BLaER1 treated with 17β-estradiol and CSF1 and Interleukin-3, amounts not matched to agents 10 nM and 100 nM (cell line): Measurements from ENCODE around the gene NRCAM.

ENCODE experiments used
- H3K27ac ChIP-seq, 11 experiments: shearing (Covaris generic); formaldehyde crosslinking; 2 replicates each; pipeline ENCODE4 v1.8.1; 2022
- H3K27me3 ChIP-seq, 11 experiments: shearing (Covaris generic); formaldehyde crosslinking; 2 replicates each; pipeline ENCODE4 v1.8.1; 2022
- H3K36me3 ChIP-seq, 11 experiments: shearing (Covaris generic); formaldehyde crosslinking; 2 replicates each; pipeline ENCODE4 v1.8.1; 2022
- H3K4me1 ChIP-seq, 10 experiments: shearing (Covaris generic); formaldehyde crosslinking; 2 replicates each; pipeline ENCODE4 v1.8.1; 2022
- H3K4me2 ChIP-seq, 11 experiments: shearing (Covaris generic); formaldehyde crosslinking; 2 replicates each; pipeline ENCODE4 v1.8.1; 2022
- H3K4me3 ChIP-seq, 10 experiments: shearing (Covaris generic); formaldehyde crosslinking; 2 replicates each; pipeline ENCODE4 v1.8.1; 2022
- H3K9ac ChIP-seq, 11 experiments: shearing (Covaris generic); formaldehyde crosslinking; 2 replicates each; pipeline ENCODE4 v1.8.1; 2022
- H3K9me3 ChIP-seq, 11 experiments: shearing (Covaris generic); formaldehyde crosslinking; replicated peaks in 1 of 11; 2 replicates each; pipeline ENCODE4 v1.8.1; 2022
- H4K20me1 ChIP-seq, 11 experiments: shearing (Covaris generic); formaldehyde crosslinking; 2 replicates each; pipeline ENCODE4 v1.8.1; 2022
- Cebpa-rat ChIP-seq, 11 experiments: shearing (Covaris generic); IDR thresholded peaks; 2 replicates each; pipeline ENCODE4 v1.8.1; 2022

Gene NRCAM

GRCh38 chr7:108454674-108455550 is 1.3 kb downstream of the NRCAM start:
- Histone ChIP-seq H3K27me3 (peaks cover 58 to 68% (median 61%) of the 10 kb centered on the region in 11 experiments), H4K20me1 (peaks cover 0 to 27% (median 11%) of the 10 kb centered on the region in 11 experiments; a peak in 14 of 22 replicates), H3K4me1 (peaks cover 5 to 20% (median 17%) of the 10 kb centered on the region in 10 experiments; a peak in 17 of 20 replicates), H3K9ac (peak overlapping the region; percentile 36 to 71 (median 63)), H3K4me3 (peak overlapping the region; percentile 62 to 78 (median 68)), H3K36me3 (no peaks in the 10 kb centered on the region), H3K27ac (peak overlapping the region in 6 of 11 experiments; percentile 8 to 45 (median 28); a peak in 7 of 22 replicates), H3K4me2 (peak overlapping the region; percentile 98 to 100 (median 100)), H3K9me3 (no peaks in the 10 kb centered on the region)
- TF ChIP-seq Cebpa-rat (IDR thresholded peaks at IDR 0.05), result no peak

- Histone ChIP-seq H3K4me1 (peaks cover 5 to 20% (median 17%) of the 10 kb centered on the region in 10 experiments; a peak in 17 of 20 replicates), H3K9me3 (no peaks in the 10 kb centered on the region), H3K9ac (peak overlapping the region in 4 of 11 experiments; percentile 63 to 68 (median 68); a peak in 5 of 22 replicates), H3K27me3 (peaks cover 58 to 65% (median 61%) of the 10 kb centered on the region in 11 experiments), H3K36me3 (no peaks in the 10 kb centered on the region), H4K20me1 (peaks cover 0 to 27% (median 11%) of the 10 kb centered on the region in 11 experiments; a peak in 14 of 22 replicates), H3K4me2 (peak overlapping the region; percentile 98 to 100 (median 100)), H3K27ac (no peak overlapping the region), H3K4me3 (peak overlapping the region; percentile 62 to 78 (median 68); a peak in 19 of 20 replicates)
- TF ChIP-seq Cebpa-rat (IDR thresholded peaks at IDR 0.05), result no peak
These were observed 1.9 kb downstream of the NRCAM start for GRCh38 chr7:108454317-108454673.

- H3K9me3 ChIP-seq, result no peaks in the 10 kb centered on the region
- peaks cover 0 to 27% (median 11%) of the 10 kb centered on the region in 11 experiments; a peak in 14 of 22 replicates for H4K20me1 ChIP-seq
- TF ChIP-seq Cebpa-rat (IDR thresholded peaks at IDR 0.05), result no peak
- H3K36me3 ChIP-seq, result no peaks in the 10 kb centered on the region
- H3K4me1 ChIP-seq, result peaks cover 5 to 20% (median 17%) of the 10 kb centered on the region in 10 experiments; a peak in 17 of 20 replicates
- H3K4me3 ChIP-seq, result no peak overlapping the region
- H3K27ac ChIP-seq, result no peak overlapping the region
- H3K4me2 ChIP-seq, result no peak overlapping the region
- peaks cover 53 to 56% (median 55%) of the 10 kb centered on the region in 11 experiments for H3K27me3 ChIP-seq
- no peak overlapping the region for H3K9ac ChIP-seq
These were observed 2.9 kb downstream of the NRCAM start for GRCh38 chr7:108453320-108453719.

GRCh38 chr7:108452707-108453106 is 3.5 kb downstream of the NRCAM start:
- peaks cover 0 to 23% (median 11%) of the 10 kb centered on the region in 11 experiments; a peak in 14 of 22 replicates for H4K20me1 ChIP-seq

GRCh38 chr7:108451296-108451848 is 4.9 kb downstream of the NRCAM start:
- no peak for TF ChIP-seq Cebpa-rat (IDR thresholded peaks at IDR 0.05)
- Histone ChIP-seq H3K4me1 (peaks cover 5 to 20% (median 17%) of the 10 kb centered on the region in 10 experiments; a peak in 17 of 20 replicates), H3K27me3 (peaks cover 33 to 36% (median 35%) of the 10 kb centered on the region in 11 experiments)

More at GRCh38 chr7:108452707-108453106, 3.5 kb downstream of the NRCAM start:
- Histone ChIP-seq H3K27ac (no peak overlapping the region), H3K4me2 (no peak overlapping the region), H3K36me3 (no peaks in the 10 kb centered on the region), H3K9me3 (no peaks in the 10 kb centered on the region), H3K27me3 (peaks cover 47 to 50% (median 49%) of the 10 kb centered on the region in 11 experiments), H3K9ac (no peak overlapping the region), H3K4me3 (no peak overlapping the region), H3K4me1 (peaks cover 5 to 20% (median 17%) of the 10 kb centered on the region in 10 experiments; a peak in 17 of 20 replicates)
- TF ChIP-seq Cebpa-rat (IDR thresholded peaks at IDR 0.05), result no peak

GRCh38 chr7:108450160-108450559 is 6.1 kb downstream of the NRCAM start:
- Histone ChIP-seq H3K4me1 (peaks cover 4 to 12% (median 9%) of the 10 kb centered on the region in 10 experiments; a peak in 16 of 20 replicates), H3K27ac (no peak overlapping the region), H4K20me1 (peaks cover 0 to 11% (median 3%) of the 10 kb centered on the region in 11 experiments; a peak in 13 of 22 replicates), H3K9ac (no peak overlapping the region), H3K36me3 (no peaks in the 10 kb centered on the region), H3K4me2 (no peak overlapping the region), H3K27me3 (peaks cover 21 to 24% (median 23%) of the 10 kb centered on the region in 11 experiments), H3K4me3 (no peak overlapping the region), H3K9me3 (no peaks in the 10 kb centered on the region)
- no peak for TF ChIP-seq Cebpa-rat (IDR thresholded peaks at IDR 0.05)

More at GRCh38 chr7:108451296-108451848, 4.9 kb downstream of the NRCAM start:
- no peak overlapping the region for H3K9ac ChIP-seq
- H3K9me3 ChIP-seq, result no peaks in the 10 kb centered on the region
- H3K27ac ChIP-seq, result no peak overlapping the region
- H4K20me1 ChIP-seq, result peaks cover 0 to 21% (median 11%) of the 10 kb centered on the region in 11 experiments; a peak in 14 of 22 replicates
- no peaks in the 10 kb centered on the region for H3K36me3 ChIP-seq
- no peak overlapping the region for H3K4me3 ChIP-seq
- H3K4me2 ChIP-seq, result no peak overlapping the region

- Histone ChIP-seq H3K9me3 (no peaks in the 10 kb centered on the region), H4K20me1 (peaks cover 0 to 7% (median 0%) of the 10 kb centered on the region in 11 experiments; a peak in 4 of 22 replicates), H3K4me1 (peaks cover 0 to 6% (median 4%) of the 10 kb centered on the region in 10 experiments; a peak in 11 of 20 replicates), H3K27ac (no peak overlapping the region), H3K4me3 (no peak overlapping the region), H3K9ac (no peak overlapping the region), H3K36me3 (no peaks in the 10 kb centered on the region), H3K27me3 (peaks cover 15 to 18% (median 17%) of the 10 kb centered on the region in 11 experiments), H3K4me2 (no peak overlapping the region)
- TF ChIP-seq Cebpa-rat (IDR thresholded peaks at IDR 0.05), result no peak
These were observed 6.7 kb downstream of the NRCAM start for GRCh38 chr7:108449521-108449920.

GRCh38 chr7:108448584-108449505 is 7.4 kb downstream of the NRCAM start:
- no peak for TF ChIP-seq Cebpa-rat (IDR thresholded peaks at IDR 0.05)
- no peaks in the 10 kb centered on the region for H3K9me3 ChIP-seq
- H3K27me3 ChIP-seq, result peaks cover 8 to 11% (median 10%) of the 10 kb centered on the region in 11 experiments
- H3K36me3 ChIP-seq, result no peaks in the 10 kb centered on the region
- no peak overlapping the region for H3K9ac ChIP-seq
- H3K4me2 ChIP-seq, result no peak overlapping the region
- peaks cover 0 to under 1% (median 0%) of the 10 kb centered on the region in 11 experiments; a peak in 2 of 22 replicates for H4K20me1 ChIP-seq
- no peaks in the 10 kb centered on the region for H3K4me1 ChIP-seq
- no peak overlapping the region for H3K27ac ChIP-seq
- H3K4me3 ChIP-seq, result no peak overlapping the region
